Measurements from ENCODE around the gene FREM2. TPM values are rescaled to one million over a fixed set of nuclear protein-coding genes. Genes with fewer than 3 reads are reported as not detected.

FREM2 gene
- total RNA-seq, 1 experiment from 2014 or later, result 0.05 TPM

GRCh38 chr13:38905861-38906260 lies 219.0 kb downstream of the FREM2 start:
- H3K36me3 ChIP-seq (ENCODE audit: control insufficient read depth in 1 of 2, insufficient read depth in 2 of 2, low read length in 2 of 2), result no peaks in the 10 kb centered on the region
- RAD21 ChIA-PET (ENCODE audit: low non-redundant PET in 1 of 2, low total read pairs in 2 of 2, uncharacterized antibody in 2 of 2, unreplicated experiment in 2 of 2), result no interaction called here
- no peak for DNase-seq (ENCODE audit: low read depth, low spot score)
- H3K27me3 ChIP-seq (ENCODE audit: insufficient read depth, low read length), result no peaks in the 10 kb centered on the region
- no peaks in the 10 kb centered on the region for H4K20me1 ChIP-seq (ENCODE audit: insufficient read depth)
- no TSS peak for BruUV-seq (replicated peaks)
- CTCF ChIA-PET, result no interaction called here
- no peak overlapping the region for H3K4me2 ChIP-seq (ENCODE audit: low read length)
- no peaks in the 10 kb centered on the region for H3K79me2 ChIP-seq (ENCODE audit: insufficient read depth, low read length)
- no peak overlapping the region for H3K4me3 ChIP-seq (replicated peaks in 1 of 2; ENCODE audit: low read depth in 1 of 2, low read length in 2 of 2)
- POLR2A ChIA-PET, result no interaction called here
- H3K9me3 ChIP-seq (ENCODE audit: control insufficient read depth in 1 of 2, insufficient read depth in 1 of 2, low read depth in 1 of 2, low read length in 2 of 2), result no peaks in the 10 kb centered on the region
- no peaks in the 10 kb centered on the region for H3K9me2 ChIP-seq (ENCODE audit: insufficient read depth)
- H3K4me1 ChIP-seq (ENCODE audit: control insufficient read depth in 1 of 2, insufficient read depth in 2 of 2, low read length in 2 of 2), result no peaks in the 10 kb centered on the region
- intact Hi-C loops (cut with micrococcal nuclease), result no loop called here
- H3K9ac ChIP-seq (ENCODE audit: low read length), result no peak overlapping the region
- no peak overlapping the region for H3K27ac ChIP-seq (ENCODE audit: low read depth, low read length)
- H2AFZ ChIP-seq (ENCODE audit: low read depth, low read length, poor library complexity, severe bottlenecking), result no peak overlapping the region
- ATAC-seq, result no peak
- TF ChIP-seq JUND (IDR thresholded peaks at IDR 0.05) (no peak), CTCF (IDR thresholded peaks at IDR 0.05 in 2 of 3, conservative IDR thresholded peaks at IDR 0.05 in 1 of 3; ENCODE audit: borderline replicate concordance in 1 of 3, insufficient read depth in 1 of 3, low read depth in 2 of 3, low read length in 2 of 3) (no peak), TCF7L2 (IDR thresholded peaks at IDR 0.05; ENCODE audit: borderline replicate concordance, extremely low read depth, insufficient read depth, insufficient read length) (no peak), RAD21 (IDR thresholded peaks at IDR 0.05; ENCODE audit: low read depth) (no peak), REST (IDR thresholded peaks at IDR 0.05; ENCODE audit: low read depth) (no peak), YY1 (IDR thresholded peaks at IDR 0.05; ENCODE audit: extremely low read depth, insufficient replicate concordance, low read depth, low read length) (no peak), ATF3 (IDR thresholded peaks at IDR 0.05) (no peak), CBX3 (IDR thresholded peaks at IDR 0.05; ENCODE audit: low read depth) (no peak), EZH2phosphoT487 (IDR thresholded peaks at IDR 0.05; ENCODE audit: borderline replicate concordance) (no peak), SIN3A (IDR thresholded peaks at IDR 0.05; ENCODE audit: low read depth) (no peak), MAX (IDR thresholded peaks at IDR 0.05) (no peak), SRF (IDR thresholded peaks at IDR 0.05; ENCODE audit: low read depth) (no peak), POLR2AphosphoS5 (IDR thresholded peaks at IDR 0.05; ENCODE audit: low read depth, low read length) (no peak), ZNF274 (IDR thresholded peaks at IDR 0.05; ENCODE audit: low read depth, low read length) (no peak), CEBPB (IDR thresholded peaks at IDR 0.05; ENCODE audit: low read depth) (no peak), ZBTB33 (IDR thresholded peaks at IDR 0.05; ENCODE audit: extremely low read depth, insufficient replicate concordance, low read length) (no peak)

Measured in HCT116 (cell line).